T-helper 1 cell treated with Interleukin-12 subunit alpha and Interleukin-12 subunit beta and Interleukin-4 antibody, amounts not matched to agents 30 ng/mL and 1 ng/mL, for 36 hours (primary cell): Measurements from ENCODE around the gene CHST9. TPM values are rescaled to one million over a fixed set of nuclear protein-coding genes. Genes with fewer than 3 reads are reported as not detected.

Experiments used
- intact Hi-C: fragments of 100-400 bp; cut with micrococcal nuclease; formaldehyde crosslinking; loops from one replicate; pipeline ENCODE4 v1.15.1; 2024
- total RNA-seq: library from RNA; stranded (reverse); gene quantifications from 2 replicates; pipeline ENCODE4 v1.2.3, GENCODE V29; 2022

Gene CHST9
- total RNA-seq, 1 donor from 2014 or later = not detected

GRCh38 chr18:26867471-26867870, 317.6 kb downstream of the CHST9 start:
- intact Hi-C loops = no loop called here

- intact Hi-C loops = no loop called here
Measured at GRCh38 chr18:26865557-26865956, 319.6 kb downstream of the CHST9 start, which contains the start of gene AQP4. TSS of gene AQP4 (minus strand) at chr18:26865707. CDS start at chr18:26865689, 18 bp downstream.

GRCh38 chr18:26864658-26865057, 320.4 kb downstream of the CHST9 start:
- intact Hi-C loops = no loop called here

GRCh38 chr18:26863921-26864497, 321.1 kb downstream of the CHST9 start:
- intact Hi-C loops = no loop called here

- intact Hi-C loops = no loop called here
Measured at GRCh38 chr18:26863122-26863879, 321.8 kb downstream of the CHST9 start.

GRCh38 chr18:26862084-26862483, 323.0 kb downstream of the CHST9 start:
- intact Hi-C loops = no loop called here
